ENCODE data around the gene PLXNA2. TPM values are rescaled to one million over a fixed set of nuclear protein-coding genes. Genes with fewer than 3 reads are reported as not detected.

The PLXNA2 gene
- total RNA-seq, 1 donor from 2014 or later, result 38.3 TPM

- intact Hi-C loops (cut with DNase I), result no loop called here
- Histone ChIP-seq H3K4me3 (no peak overlapping the region), H3K27ac (no peak overlapping the region), H3K4me1 (no peaks in the 10 kb centered on the region), H3K27me3 (no peaks in the 10 kb centered on the region), H3K9me3 (no peaks in the 10 kb centered on the region), H3K36me3 (no peaks in the 10 kb centered on the region)
- no peak for DNase-seq (ENCODE audit: extremely low spot score in 2 of 2)
- no peak for TF ChIP-seq CTCF (IDR thresholded peaks at IDR 0.05)
- TF ChIP-seq POLR2A (IDR thresholded peaks at IDR 0.05), result no peak
- TF ChIP-seq POLR2AphosphoS5 (IDR thresholded peaks at IDR 0.05; ENCODE audit: insufficient read depth in 1 of 2, low read depth in 1 of 2), result no peak
Measured at GRCh38 chr1:208271236-208271635, 27.1 kb upstream of the PLXNA2 start.

GRCh38 chr1:208270651-208271141 lies 26.5 kb upstream of the PLXNA2 start:
- TF ChIP-seq POLR2AphosphoS5 (IDR thresholded peaks at IDR 0.05; ENCODE audit: insufficient read depth in 1 of 2, low read depth in 1 of 2), result no peak
- no peak for TF ChIP-seq POLR2A (IDR thresholded peaks at IDR 0.05)
- TF ChIP-seq CTCF (IDR thresholded peaks at IDR 0.05), result no peak
- H3K27ac ChIP-seq, result no peak overlapping the region
- H3K27me3 ChIP-seq, result no peaks in the 10 kb centered on the region
- DNase-seq (ENCODE audit: extremely low spot score in 2 of 2), result no peak
- intact Hi-C loops (cut with DNase I), result no loop called here
- no peaks in the 10 kb centered on the region for H3K9me3 ChIP-seq
- no peaks in the 10 kb centered on the region for H3K36me3 ChIP-seq
- H3K4me3 ChIP-seq, result no peak overlapping the region
- H3K4me1 ChIP-seq, result no peaks in the 10 kb centered on the region

- Histone ChIP-seq H3K27me3 (no peaks in the 10 kb centered on the region), H3K4me3 (no peak overlapping the region), H3K27ac (no peak overlapping the region), H3K9me3 (no peaks in the 10 kb centered on the region), H3K4me1 (no peaks in the 10 kb centered on the region), H3K36me3 (no peaks in the 10 kb centered on the region)
- TF ChIP-seq CTCF (IDR thresholded peaks at IDR 0.05) (no peak), POLR2AphosphoS5 (IDR thresholded peaks at IDR 0.05; ENCODE audit: insufficient read depth in 1 of 2, low read depth in 1 of 2) (no peak), POLR2A (IDR thresholded peaks at IDR 0.05) (no peak)
- intact Hi-C loops (cut with DNase I), result no loop called here
- DNase-seq (ENCODE audit: extremely low spot score in 2 of 2), result no peak
Measured at GRCh38 chr1:208269338-208269666, 25.1 kb upstream of the PLXNA2 start.

- TF ChIP-seq POLR2A (IDR thresholded peaks at IDR 0.05) (no peak), POLR2AphosphoS5 (IDR thresholded peaks at IDR 0.05; ENCODE audit: insufficient read depth in 1 of 2, low read depth in 1 of 2) (no peak), CTCF (IDR thresholded peaks at IDR 0.05) (no peak)
- no peak overlapping the region for H3K27ac ChIP-seq
- no peak for DNase-seq (ENCODE audit: extremely low spot score in 2 of 2)
- H3K4me1 ChIP-seq, result no peaks in the 10 kb centered on the region
- no peak overlapping the region for H3K4me3 ChIP-seq
- H3K27me3 ChIP-seq, result no peaks in the 10 kb centered on the region
- no peaks in the 10 kb centered on the region for H3K36me3 ChIP-seq
- no peaks in the 10 kb centered on the region for H3K9me3 ChIP-seq
- intact Hi-C loops (cut with DNase I), result no loop called here
Measured at GRCh38 chr1:208268541-208269337, 24.6 kb upstream of the PLXNA2 start.

GRCh38 chr1:208265525-208265924 lies 21.3 kb upstream of the PLXNA2 start:
- DNase-seq (ENCODE audit: extremely low spot score in 2 of 2), result no peak
- H3K36me3 ChIP-seq, result no peaks in the 10 kb centered on the region
- H3K4me1 ChIP-seq, result no peaks in the 10 kb centered on the region
- H3K4me3 ChIP-seq, result no peak overlapping the region
- intact Hi-C loops (cut with DNase I), result no loop called here
- TF ChIP-seq CTCF (IDR thresholded peaks at IDR 0.05), result no peak
- TF ChIP-seq POLR2A (IDR thresholded peaks at IDR 0.05), result no peak
- no peak for TF ChIP-seq POLR2AphosphoS5 (IDR thresholded peaks at IDR 0.05; ENCODE audit: insufficient read depth in 1 of 2, low read depth in 1 of 2)
- peaks cover 3% of the 10 kb centered on the region for H3K9me3 ChIP-seq
- no peak overlapping the region for H3K27ac ChIP-seq
- no peaks in the 10 kb centered on the region for H3K27me3 ChIP-seq

All from vagina (tissue), 2 donors.